GM10248 (cell line): ENCODE measurements around the gene ISCU.
"Not testable (repeated sequence)": the region's sequence is repeated elsewhere in the genome, so short reads cannot be mapped to it uniquely, and the experiment has no call there.

Source experiments
- CTCF ChIA-PET: fragments of 300-600 bp; sonication (Branson Sonifier 250); formaldehyde crosslinking; extraction: SDS; loops from one replicate; lab custom pipeline; 2021; ENCODE audit warnings: antibody characterized with exemption; lab: Yijun Ruan, JAX
- POLR2A ChIA-PET: fragments of 350-650 bp; sonication (Branson Sonifier 250); formaldehyde crosslinking; extraction: SDS; loops from one replicate; lab custom pipeline; 2020; ENCODE audit warnings: antibody characterized with exemption; lab: Yijun Ruan, JAX
- DNase-seq: peaks from one replicate; pipeline ENCODE4 v3.0.0; 2012; ENCODE audit errors: extremely low spot score
- TF ChIP-seq, protein P1 (sequence below): IDR thresholded peaks from 2 replicates; pipeline ENCODE4 v1.5.1; 2012; ENCODE audit warnings: mild to moderate bottlenecking, low read depth; ENCODE audit errors: extremely low read depth, missing control alignments, control extremely low read depth

Gene ISCU

DNA sequence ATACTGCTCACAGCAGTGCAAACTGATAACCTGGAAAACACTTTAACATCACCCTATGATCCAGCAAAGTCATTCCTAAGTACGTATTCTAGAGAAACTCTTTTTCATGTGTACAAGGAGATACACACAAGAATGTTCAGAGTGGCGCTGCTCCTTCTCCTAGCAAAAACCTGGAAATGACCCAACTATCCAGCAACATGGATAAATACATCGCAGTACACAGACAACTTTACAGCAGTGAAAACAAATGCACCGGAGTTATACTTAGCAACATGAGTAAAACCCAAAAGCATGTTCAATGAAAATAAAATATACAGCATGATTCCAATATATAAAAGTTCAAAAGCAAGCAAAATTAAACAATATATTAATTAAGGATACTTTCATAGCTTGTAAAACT lies 20.1 kb upstream of the ISCU start:
- POLR2A ChIA-PET: no interaction called here
- DNase-seq: no peak

DNA sequence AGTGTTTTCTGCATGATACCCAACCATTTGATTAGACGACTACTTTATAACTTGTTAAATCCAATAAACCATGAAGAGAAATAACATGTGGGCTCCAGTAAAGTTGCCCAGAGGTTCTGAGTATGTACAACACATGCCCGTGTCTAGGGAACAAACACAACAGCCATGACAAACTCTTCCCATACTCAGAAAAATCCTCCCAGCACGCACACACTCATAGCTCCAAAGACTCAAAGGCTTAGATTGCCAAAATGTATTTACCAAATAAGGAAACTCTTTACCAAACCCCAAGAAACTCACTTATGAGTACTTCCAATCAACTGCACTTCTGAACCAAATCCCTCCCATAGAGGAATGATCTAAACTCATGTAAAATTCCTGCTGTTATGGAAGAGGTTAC lies 18.7 kb upstream of the ISCU start:
- POLR2A ChIA-PET: no interaction called here
- DNase-seq: no peak
- CTCF ChIA-PET: interaction anchor here (1.0 to 1.6 kb wide), 3 partner anchors 14 to 74 kb away, joined by 3 to 8 read pairs (median 4); no protein-coding TSS in a partner anchor
- TF ChIP-seq, protein P1, sequence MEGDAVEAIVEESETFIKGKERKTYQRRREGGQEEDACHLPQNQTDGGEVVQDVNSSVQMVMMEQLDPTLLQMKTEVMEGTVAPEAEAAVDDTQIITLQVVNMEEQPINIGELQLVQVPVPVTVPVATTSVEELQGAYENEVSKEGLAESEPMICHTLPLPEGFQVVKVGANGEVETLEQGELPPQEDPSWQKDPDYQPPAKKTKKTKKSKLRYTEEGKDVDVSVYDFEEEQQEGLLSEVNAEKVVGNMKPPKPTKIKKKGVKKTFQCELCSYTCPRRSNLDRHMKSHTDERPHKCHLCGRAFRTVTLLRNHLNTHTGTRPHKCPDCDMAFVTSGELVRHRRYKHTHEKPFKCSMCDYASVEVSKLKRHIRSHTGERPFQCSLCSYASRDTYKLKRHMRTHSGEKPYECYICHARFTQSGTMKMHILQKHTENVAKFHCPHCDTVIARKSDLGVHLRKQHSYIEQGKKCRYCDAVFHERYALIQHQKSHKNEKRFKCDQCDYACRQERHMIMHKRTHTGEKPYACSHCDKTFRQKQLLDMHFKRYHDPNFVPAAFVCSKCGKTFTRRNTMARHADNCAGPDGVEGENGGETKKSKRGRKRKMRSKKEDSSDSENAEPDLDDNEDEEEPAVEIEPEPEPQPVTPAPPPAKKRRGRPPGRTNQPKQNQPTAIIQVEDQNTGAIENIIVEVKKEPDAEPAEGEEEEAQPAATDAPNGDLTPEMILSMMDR: no peak

More for the DNA sequence above, 20.1 kb upstream of the ISCU start:
- TF ChIP-seq, protein P1: no peak
- CTCF ChIA-PET: interaction anchor here (0.7 to 1.6 kb wide), 3 partner anchors 30 to 552 kb away, joined by 3 to 8 read pairs (median 4); no protein-coding TSS in a partner anchor

DNA sequence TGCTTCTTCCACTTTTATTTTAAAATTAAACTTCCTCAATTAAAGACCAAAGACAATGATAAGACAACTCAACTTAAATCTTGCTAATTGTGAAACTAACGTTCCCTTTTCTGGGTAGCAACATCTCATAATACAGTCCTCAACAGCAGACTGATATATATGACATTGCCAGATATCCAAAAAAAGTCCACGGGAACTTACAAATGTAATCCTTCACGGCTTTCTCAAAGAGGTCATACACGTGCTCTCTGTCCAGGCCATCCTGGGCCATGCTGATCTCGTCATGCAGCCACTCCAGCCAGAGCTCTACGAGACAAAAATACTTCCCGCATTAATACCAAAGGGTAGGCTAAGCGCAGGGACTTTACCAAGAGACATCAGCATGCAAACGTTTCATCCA lies 14.7 kb upstream of the ISCU start:
- POLR2A ChIA-PET: no interaction called here
- TF ChIP-seq, protein P1: no peak
- DNase-seq: no peak
- CTCF ChIA-PET: interaction anchor here (0.8 to 2.4 kb wide), 3 partner anchors 10 to 70 kb away, joined by 3 to 7 read pairs (median 3); no protein-coding TSS in a partner anchor

DNA sequence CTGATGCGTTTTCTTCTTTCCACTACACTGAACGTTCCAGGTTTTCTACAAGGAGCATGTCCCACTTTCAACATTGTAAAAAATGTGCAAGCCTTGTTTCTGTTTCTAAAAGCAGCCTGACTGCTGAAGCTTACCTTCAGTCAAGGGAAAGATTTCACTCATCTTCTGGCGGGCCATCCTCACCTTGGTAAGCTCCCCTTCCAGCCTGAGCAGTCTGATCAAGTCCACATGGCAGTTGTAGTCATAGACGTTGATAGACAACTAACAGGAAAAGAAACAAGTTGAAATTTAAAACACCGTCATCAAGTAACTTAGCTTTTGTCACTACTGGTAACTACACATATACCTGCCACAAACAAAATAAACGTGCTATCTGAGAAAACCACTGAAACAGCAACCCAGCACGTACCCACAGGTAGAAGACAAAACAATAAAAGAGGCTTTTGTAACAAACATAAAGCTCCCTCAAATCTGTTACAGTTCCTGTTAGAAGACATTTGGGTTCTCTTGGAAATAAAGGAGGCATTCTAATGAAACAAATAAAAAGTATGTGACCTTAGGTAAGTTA lies 13.4 kb upstream of the ISCU start:
- ChIA-PET CTCF (interaction anchor here (0.8 to 2.4 kb wide), 9 partner anchors 8 to 255 kb away, joined by 3 to 9 read pairs (median 5); partner anchors contain the start of gene ISCU), POLR2A (interaction anchor here (1.0 kb wide), 1 partner anchor 13 kb away, joined by 3 read pairs; the partner anchor contains the start of gene ISCU)
- DNase-seq: no peak
- TF ChIP-seq, protein P1: no peak

DNA sequence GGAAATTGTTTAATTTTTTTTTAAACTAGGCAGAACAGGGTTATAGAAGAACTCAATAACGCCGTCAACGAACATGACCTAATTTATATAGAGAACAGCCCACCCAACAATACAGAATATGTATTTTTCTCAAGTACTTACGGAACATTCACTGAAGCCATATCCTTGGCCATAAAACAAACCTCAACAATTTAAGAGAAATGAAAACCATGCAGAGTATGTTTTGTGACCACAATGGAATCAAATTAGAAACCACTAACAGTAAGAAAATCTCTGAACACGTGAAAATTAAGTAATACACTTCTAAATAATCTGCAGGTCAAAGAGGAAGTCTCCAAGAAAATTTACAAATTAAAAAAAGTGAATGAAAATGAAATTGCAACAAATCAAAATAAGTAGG lies 10.9 kb upstream of the ISCU start:
- ChIA-PET POLR2A (no interaction called here), CTCF (no interaction called here)
- TF ChIP-seq, protein P1: no peak
- DNase-seq: no peak

DNA sequence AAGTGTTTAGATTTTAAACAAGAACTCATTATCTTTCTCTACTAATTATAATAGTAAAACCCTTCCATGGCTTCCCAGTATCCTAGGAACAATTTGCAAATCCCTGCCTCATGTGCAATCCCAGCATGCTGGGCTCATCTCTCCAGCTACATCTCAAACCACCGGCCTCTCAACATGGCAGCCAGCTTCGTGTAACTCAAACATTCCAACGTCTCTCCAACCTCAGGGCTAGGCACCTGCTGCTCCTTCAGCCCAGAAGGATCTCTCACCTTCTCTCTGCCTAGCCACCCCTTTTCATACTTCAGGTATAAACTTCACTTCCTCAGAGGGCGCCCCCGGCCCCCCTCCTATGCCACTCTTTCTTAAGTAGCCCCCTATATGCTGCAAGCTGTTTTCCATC lies 8.6 kb upstream of the ISCU start:
- POLR2A ChIA-PET: no interaction called here
- no peak for DNase-seq
- TF ChIP-seq, protein P1: no peak
- CTCF ChIA-PET: interaction anchor here (1.2 to 1.6 kb wide), 2 partner anchors 9 to 64 kb away, joined by 3 to 4 read pairs; partner anchors contain the start of gene ISCU

DNA sequence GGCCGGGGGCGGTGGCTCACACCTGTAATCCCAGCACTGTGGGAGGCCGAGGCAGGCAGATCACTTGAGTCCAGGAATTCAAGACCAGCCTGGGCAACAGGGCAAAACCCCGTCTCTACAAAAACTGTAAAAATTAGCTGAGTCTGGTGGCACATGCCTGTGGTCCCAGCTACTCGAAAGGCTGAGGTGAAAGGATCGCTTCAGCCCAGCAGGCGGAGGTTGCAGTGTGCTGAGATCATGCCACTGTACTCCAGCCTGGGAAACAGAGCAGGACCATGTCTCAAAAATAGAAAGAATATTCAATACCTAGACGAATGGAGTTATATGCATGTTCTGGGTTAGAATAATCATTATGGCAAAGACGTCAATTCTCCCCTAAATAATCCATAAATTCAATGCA lies 7.0 kb upstream of the ISCU start:
- POLR2A ChIA-PET, DNase-seq, CTCF ChIA-PET: not testable (repeated sequence)
